ENCODE data around the gene COL27A1.

DNA sequence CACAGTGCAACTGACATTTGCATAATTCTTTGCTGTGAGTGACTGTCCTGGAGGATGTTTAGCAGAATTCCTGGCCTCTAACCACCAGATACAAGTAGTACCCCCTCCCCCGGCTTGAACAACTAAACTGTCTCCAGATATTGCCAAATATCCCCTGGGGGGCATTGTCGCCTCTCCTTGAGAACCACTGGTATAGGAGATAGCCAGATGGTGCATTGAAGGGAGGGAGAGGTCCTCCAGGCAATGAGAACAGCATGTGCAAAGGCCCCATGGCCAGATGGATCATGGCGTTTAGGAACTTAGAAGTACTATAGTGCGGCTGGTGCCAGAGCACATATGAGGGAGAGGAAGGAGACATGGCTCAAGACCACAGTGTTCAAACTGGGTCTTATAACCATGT is 148.6 kb downstream of the COL27A1 start:
- TF ChIP-seq POLR2A (IDR thresholded peaks at IDR 0.05) (no peak), POLR2AphosphoS5 (IDR thresholded peaks at IDR 0.05) (no peak), EP300 (IDR thresholded peaks at IDR 0.05) (no peak)
- TF ChIP-seq, protein P1, sequence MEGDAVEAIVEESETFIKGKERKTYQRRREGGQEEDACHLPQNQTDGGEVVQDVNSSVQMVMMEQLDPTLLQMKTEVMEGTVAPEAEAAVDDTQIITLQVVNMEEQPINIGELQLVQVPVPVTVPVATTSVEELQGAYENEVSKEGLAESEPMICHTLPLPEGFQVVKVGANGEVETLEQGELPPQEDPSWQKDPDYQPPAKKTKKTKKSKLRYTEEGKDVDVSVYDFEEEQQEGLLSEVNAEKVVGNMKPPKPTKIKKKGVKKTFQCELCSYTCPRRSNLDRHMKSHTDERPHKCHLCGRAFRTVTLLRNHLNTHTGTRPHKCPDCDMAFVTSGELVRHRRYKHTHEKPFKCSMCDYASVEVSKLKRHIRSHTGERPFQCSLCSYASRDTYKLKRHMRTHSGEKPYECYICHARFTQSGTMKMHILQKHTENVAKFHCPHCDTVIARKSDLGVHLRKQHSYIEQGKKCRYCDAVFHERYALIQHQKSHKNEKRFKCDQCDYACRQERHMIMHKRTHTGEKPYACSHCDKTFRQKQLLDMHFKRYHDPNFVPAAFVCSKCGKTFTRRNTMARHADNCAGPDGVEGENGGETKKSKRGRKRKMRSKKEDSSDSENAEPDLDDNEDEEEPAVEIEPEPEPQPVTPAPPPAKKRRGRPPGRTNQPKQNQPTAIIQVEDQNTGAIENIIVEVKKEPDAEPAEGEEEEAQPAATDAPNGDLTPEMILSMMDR (IDR thresholded peaks at IDR 0.05): no peak
